Hepatocyte (in vitro differentiated cells): ENCODE data around the gene SHKBP1. TPM values are rescaled to one million over a fixed set of nuclear protein-coding genes. Genes with fewer than 3 reads are reported as not detected.

ENCODE experiments used
- DNase-seq: peaks from one replicate; pipeline ENCODE4 v3.0.0-alpha.2; 2016; ENCODE audit warnings: low spot score
- H2AFZ ChIP-seq: fragments of 200-600 bp; sonication (generic); 2 replicates; pipeline ENCODE4 v1.6.0; 2016; ENCODE audit warnings: antibody characterized with exemption, mild to moderate bottlenecking
- H3K27ac ChIP-seq: fragments of 200-600 bp; sonication (generic); 2 replicates; pipeline ENCODE4 v1.5.1; 2016; ENCODE audit warnings: mild to moderate bottlenecking
- H3K27me3 ChIP-seq: fragments of 200-600 bp; sonication (generic); 2 replicates; pipeline ENCODE4 v1.6.1; 2016
- H3K36me3 ChIP-seq: fragments of 200-600 bp; sonication (generic); replicated peaks from 2 replicates; pipeline ENCODE4 v1.5.1; 2016; ENCODE audit warnings: low read depth; ENCODE audit not compliant: insufficient read depth
- H3K4me1 ChIP-seq: fragments of 200-600 bp; sonication (generic); 2 replicates; pipeline ENCODE4 v1.5.1; 2016; ENCODE audit warnings: mild to moderate bottlenecking, moderate library complexity; ENCODE audit not compliant: insufficient read depth
- H3K4me2 ChIP-seq: fragments of 200-600 bp; sonication (generic); 2 replicates; pipeline ENCODE4 v1.6.0; 2016
- H3K4me3 ChIP-seq: fragments of 200-600 bp; sonication (generic); 2 replicates; pipeline ENCODE4 v1.5.1; 2016; ENCODE audit warnings: mild to moderate bottlenecking
- H3K79me2 ChIP-seq: fragments of 200-600 bp; sonication (generic); 2 replicates; pipeline ENCODE4 v1.6.0; 2017; ENCODE audit warnings: mild to moderate bottlenecking
- H3K9me2 ChIP-seq: fragments of 200-600 bp; sonication (generic); replicated peaks from 2 replicates; pipeline ENCODE4 v1.6.0; 2017; ENCODE audit warnings: mild to moderate bottlenecking; ENCODE audit not compliant: insufficient read depth
- H3K9me3 ChIP-seq: fragments of 200-600 bp; sonication (generic); 2 replicates; pipeline ENCODE4 v1.5.1; 2016; ENCODE audit warnings: low read depth, mild to moderate bottlenecking
- H4K20me1 ChIP-seq: fragments of 200-600 bp; sonication (generic); 2 replicates; pipeline ENCODE4 v1.6.0; 2016; ENCODE audit warnings: mild to moderate bottlenecking; ENCODE audit not compliant: insufficient read depth, poor library complexity, severe bottlenecking
- EZH2 ChIP-seq: fragments of 200-600 bp; sonication (generic); IDR thresholded peaks from 2 replicates; pipeline ENCODE4 v1.6.1; 2016; ENCODE audit warnings: antibody characterized with exemption, mild to moderate bottlenecking, borderline replicate concordance
- EZH2phosphoT487 ChIP-seq: fragments of 200-600 bp; sonication (generic); IDR thresholded peaks from one replicate; pipeline ENCODE4 v1.6.1; 2018; ENCODE audit warnings: antibody characterized with exemption, mild to moderate bottlenecking, low read depth, moderate library complexity; ENCODE audit not compliant: unreplicated experiment, severe bottlenecking
- WGBS: methylation state at CpG from one replicate; pipeline ENCODE4 v1.1.6; 2016; ENCODE audit warnings: low lambda C conversion rate; ENCODE audit errors: missing lambda C conversion rate; 5-methylcytosine and 5-hydroxymethylcytosine counted together
- polyA plus RNA-seq: library from polyadenylated mRNA; unstranded; fragments of >200 nt; fragmentation: Nextera tagmentation; extraction: Ambion mirVana; gene quantifications from 2 replicates; pipeline ENCODE4 v1.2.1, GENCODE V29; 2016
- total RNA-seq: library from RNA; depleted of rRNA; stranded (reverse); fragments of >200 nt; gene quantifications from 2 replicates; pipeline ENCODE4 v1.2.3, GENCODE V29; 2014
- TF ChIP-seq, protein P1 (sequence below): fragments of 200-600 bp; sonication (generic); IDR thresholded peaks from 2 replicates; pipeline ENCODE4 v1.5.1; 2016; ENCODE audit warnings: antibody characterized with exemption, mild to moderate bottlenecking; ENCODE audit not compliant: poor library complexity

Gene SHKBP1
- total and polyA plus RNA-seq, 2 experiments from 2014 or later = 44.6 to 83.6 TPM

DNA sequence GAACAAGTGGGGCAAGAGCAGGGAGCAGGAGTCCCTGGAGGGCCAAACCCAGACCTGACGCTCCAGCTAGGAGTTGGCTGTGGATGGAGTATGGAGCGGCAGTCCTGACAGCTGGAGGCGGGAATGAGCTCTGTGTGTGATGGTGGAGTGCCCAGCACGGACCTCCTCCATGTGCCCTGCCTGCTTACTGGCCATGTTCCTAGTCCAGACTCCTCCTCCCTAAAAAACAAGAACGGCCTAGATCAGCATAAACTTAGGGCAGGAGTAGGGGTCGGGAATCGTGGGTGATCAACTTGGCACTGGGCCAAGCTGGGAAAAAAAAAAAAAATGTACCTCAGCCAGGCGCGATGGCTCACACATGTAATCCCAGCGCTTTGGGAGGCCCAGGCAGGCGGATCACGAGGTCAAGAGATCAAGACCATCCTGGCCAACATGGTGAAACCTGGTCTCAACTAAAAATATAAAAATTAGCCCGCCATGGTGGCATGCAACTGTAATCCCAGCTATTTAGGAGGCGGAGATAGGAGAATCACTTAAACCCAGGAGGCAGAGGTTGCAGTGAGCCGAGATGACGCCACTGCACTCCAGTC, 54.0 kb downstream of the SHKBP1 start:
- H3K4me3 ChIP-seq = no peak overlapping the region
- no peak for TF ChIP-seq EZH2
- TF ChIP-seq, protein P1, sequence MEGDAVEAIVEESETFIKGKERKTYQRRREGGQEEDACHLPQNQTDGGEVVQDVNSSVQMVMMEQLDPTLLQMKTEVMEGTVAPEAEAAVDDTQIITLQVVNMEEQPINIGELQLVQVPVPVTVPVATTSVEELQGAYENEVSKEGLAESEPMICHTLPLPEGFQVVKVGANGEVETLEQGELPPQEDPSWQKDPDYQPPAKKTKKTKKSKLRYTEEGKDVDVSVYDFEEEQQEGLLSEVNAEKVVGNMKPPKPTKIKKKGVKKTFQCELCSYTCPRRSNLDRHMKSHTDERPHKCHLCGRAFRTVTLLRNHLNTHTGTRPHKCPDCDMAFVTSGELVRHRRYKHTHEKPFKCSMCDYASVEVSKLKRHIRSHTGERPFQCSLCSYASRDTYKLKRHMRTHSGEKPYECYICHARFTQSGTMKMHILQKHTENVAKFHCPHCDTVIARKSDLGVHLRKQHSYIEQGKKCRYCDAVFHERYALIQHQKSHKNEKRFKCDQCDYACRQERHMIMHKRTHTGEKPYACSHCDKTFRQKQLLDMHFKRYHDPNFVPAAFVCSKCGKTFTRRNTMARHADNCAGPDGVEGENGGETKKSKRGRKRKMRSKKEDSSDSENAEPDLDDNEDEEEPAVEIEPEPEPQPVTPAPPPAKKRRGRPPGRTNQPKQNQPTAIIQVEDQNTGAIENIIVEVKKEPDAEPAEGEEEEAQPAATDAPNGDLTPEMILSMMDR = no peak
- TF ChIP-seq EZH2phosphoT487 = no peak
- no peaks in the 10 kb centered on the region for H3K9me3 ChIP-seq
- H3K79me2 ChIP-seq = no peaks in the 10 kb centered on the region
- no peaks in the 10 kb centered on the region for H3K36me3 ChIP-seq
- H3K27ac ChIP-seq = no peak overlapping the region
- H3K27me3 ChIP-seq = no peaks in the 10 kb centered on the region
- WGBS = 84% methylated on average over 16 of the region's 16 CpGs
- H3K9me2 ChIP-seq = no peaks in the 10 kb centered on the region
- no peak for DNase-seq
- H2AFZ ChIP-seq = no peak overlapping the region
- H3K4me1 ChIP-seq = peaks cover 3% of the 10 kb centered on the region
- H3K4me2 ChIP-seq = no peak overlapping the region
- H4K20me1 ChIP-seq = no peaks in the 10 kb centered on the region

DNA sequence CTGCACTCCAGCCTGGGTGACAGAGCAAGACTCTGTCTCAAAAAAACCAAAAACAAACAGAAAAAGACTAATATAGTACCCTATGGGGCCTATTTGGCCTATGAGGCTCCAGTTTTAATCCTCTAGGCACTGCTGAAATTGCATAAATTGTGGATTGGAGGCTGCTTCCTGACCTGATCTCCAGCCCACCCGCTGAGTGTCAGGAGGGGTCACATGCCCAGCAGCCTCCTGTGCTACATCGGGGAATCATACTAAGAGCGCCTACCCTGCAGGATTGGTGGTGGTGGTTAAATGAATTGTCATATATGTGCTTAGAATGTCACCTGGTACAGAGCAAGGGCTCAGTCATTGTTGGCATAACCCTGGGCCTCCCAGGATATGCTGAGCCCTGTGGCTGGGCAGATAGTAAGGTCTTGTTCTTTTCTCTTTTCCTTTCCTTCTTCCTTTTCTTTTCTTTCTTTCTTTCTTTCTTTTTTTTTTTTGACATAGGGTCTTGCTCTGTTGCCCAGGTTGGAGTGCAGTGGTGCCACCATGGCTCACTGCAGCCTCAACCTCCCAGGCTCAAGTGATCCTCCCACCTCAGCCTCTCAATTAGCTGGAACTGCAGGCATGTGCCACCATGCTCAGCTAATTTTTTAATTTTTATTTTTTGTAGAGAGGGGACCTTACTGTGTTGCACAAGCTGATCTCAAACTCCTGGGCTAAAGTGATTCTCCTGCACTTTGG, 55.8 kb downstream of the SHKBP1 start:
- H3K9me3 ChIP-seq = no peaks in the 10 kb centered on the region
- no peak overlapping the region for H3K27ac ChIP-seq
- H3K79me2 ChIP-seq = no peaks in the 10 kb centered on the region
- no peaks in the 10 kb centered on the region for H4K20me1 ChIP-seq
- no peaks in the 10 kb centered on the region for H3K9me2 ChIP-seq
- no peaks in the 10 kb centered on the region for H3K27me3 ChIP-seq
- H3K4me2 ChIP-seq = no peak overlapping the region
- 55% methylated on average over 3 of the region's 3 CpGs for WGBS
- H3K4me3 ChIP-seq = no peak overlapping the region
- peaks cover 3% of the 10 kb centered on the region for H3K4me1 ChIP-seq
- H2AFZ ChIP-seq = no peak overlapping the region
- no peaks in the 10 kb centered on the region for H3K36me3 ChIP-seq
- no peak for TF ChIP-seq EZH2
- no peak for TF ChIP-seq EZH2phosphoT487
- TF ChIP-seq, protein P1 = no peak
- no peak for DNase-seq

DNA sequence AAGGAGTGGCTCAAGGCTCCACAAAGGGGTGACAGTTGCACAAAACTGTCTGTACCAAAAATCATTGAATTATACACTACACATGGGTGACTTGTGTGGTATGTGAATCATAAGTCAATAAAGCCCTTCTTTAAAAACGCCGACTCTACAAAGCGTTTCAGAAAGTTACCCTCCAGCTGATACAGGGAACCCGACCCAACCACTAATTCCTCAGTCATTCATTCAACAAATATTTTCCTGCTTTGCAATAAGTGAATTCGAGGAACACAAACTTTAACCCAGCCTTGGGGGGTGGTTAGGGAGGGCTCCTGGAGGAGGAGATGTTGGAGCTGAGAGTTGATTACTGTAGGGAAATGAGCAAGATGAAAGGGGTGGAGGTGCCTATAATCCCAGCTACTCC, 56.5 kb downstream of the SHKBP1 start:
- no peaks in the 10 kb centered on the region for H3K79me2 ChIP-seq

More for the DNA sequence above, 56.5 kb downstream of the SHKBP1 start:
- H4K20me1 ChIP-seq = no peaks in the 10 kb centered on the region
- no peak overlapping the region for H3K4me3 ChIP-seq
- no peak overlapping the region for H3K27ac ChIP-seq
- WGBS = 72% methylated on average over 5 of the region's 5 CpGs
- no peaks in the 10 kb centered on the region for H3K36me3 ChIP-seq
- no peaks in the 10 kb centered on the region for H3K9me2 ChIP-seq
- no peak for DNase-seq
- no peaks in the 10 kb centered on the region for H3K27me3 ChIP-seq
- H2AFZ ChIP-seq = no peak overlapping the region
- peaks cover 3% of the 10 kb centered on the region for H3K4me1 ChIP-seq
- H3K4me2 ChIP-seq = no peak overlapping the region
- TF ChIP-seq, protein P1 = no peak
- TF ChIP-seq EZH2 (no peak), EZH2phosphoT487 (no peak)
- H3K9me3 ChIP-seq = no peaks in the 10 kb centered on the region
